GM13977 (cell line): ENCODE results near the gene EEFSEC.

Experiments used
- DNase-seq: peaks from one replicate; pipeline ENCODE4 v3.0.0; 2012; ENCODE audit warnings: low spot score
- in situ Hi-C: fragments of 300-500 bp; cut with MboI; formaldehyde crosslinking; loops from one replicate; pipeline ENCODE4 v1.12.0; 2022; ENCODE audit warnings: low sequenced_read_pairs, low pct_unique_long_range_greater_than_20kb, mixed read lengths, inconsistent platforms; ENCODE audit not compliant: unreplicated experiment
- TF ChIP-seq, protein P1 (sequence below): IDR thresholded peaks from 2 replicates; pipeline ENCODE4 v1.5.1; 2012; ENCODE audit warnings: mild to moderate bottlenecking, control low read depth; ENCODE audit not compliant: insufficient read depth; ENCODE audit errors: extremely low read depth, missing control alignments

Gene EEFSEC

DNA sequence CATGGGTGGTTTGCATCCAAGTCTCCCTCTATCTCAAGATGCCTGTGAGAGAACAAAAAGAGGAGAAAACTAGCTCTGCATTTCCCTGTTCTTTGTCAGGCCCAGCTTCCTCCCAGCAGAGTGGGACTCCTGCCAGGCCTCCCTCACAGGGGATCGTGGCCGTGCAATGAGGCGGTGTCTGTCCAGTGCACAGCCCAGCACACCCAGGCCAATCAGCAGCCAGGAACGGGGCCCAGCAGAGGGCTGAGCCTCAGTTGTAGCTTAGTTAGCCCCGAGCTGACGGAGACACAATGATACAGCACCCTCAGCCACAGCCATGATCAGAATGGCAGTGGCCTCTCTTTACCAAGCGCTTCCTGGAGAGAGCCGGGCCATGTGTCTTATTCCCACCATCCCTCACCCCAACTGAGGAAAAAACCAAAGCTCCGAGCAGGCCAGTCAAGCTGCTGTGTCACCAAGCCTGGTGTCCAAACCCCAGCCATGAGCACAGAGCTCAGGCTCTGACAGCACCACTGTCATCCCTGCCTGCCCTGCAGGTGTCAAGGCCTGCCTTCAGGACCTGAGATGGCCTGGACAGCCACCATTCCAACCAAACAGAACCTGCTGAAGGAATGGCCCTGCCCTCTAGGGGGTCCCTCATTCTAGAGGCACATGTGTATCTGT is 242.3 kb downstream of the EEFSEC start:
- in situ Hi-C loops: no loop called here
- no peak for DNase-seq
- TF ChIP-seq, protein P1, sequence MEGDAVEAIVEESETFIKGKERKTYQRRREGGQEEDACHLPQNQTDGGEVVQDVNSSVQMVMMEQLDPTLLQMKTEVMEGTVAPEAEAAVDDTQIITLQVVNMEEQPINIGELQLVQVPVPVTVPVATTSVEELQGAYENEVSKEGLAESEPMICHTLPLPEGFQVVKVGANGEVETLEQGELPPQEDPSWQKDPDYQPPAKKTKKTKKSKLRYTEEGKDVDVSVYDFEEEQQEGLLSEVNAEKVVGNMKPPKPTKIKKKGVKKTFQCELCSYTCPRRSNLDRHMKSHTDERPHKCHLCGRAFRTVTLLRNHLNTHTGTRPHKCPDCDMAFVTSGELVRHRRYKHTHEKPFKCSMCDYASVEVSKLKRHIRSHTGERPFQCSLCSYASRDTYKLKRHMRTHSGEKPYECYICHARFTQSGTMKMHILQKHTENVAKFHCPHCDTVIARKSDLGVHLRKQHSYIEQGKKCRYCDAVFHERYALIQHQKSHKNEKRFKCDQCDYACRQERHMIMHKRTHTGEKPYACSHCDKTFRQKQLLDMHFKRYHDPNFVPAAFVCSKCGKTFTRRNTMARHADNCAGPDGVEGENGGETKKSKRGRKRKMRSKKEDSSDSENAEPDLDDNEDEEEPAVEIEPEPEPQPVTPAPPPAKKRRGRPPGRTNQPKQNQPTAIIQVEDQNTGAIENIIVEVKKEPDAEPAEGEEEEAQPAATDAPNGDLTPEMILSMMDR: no peak

DNA sequence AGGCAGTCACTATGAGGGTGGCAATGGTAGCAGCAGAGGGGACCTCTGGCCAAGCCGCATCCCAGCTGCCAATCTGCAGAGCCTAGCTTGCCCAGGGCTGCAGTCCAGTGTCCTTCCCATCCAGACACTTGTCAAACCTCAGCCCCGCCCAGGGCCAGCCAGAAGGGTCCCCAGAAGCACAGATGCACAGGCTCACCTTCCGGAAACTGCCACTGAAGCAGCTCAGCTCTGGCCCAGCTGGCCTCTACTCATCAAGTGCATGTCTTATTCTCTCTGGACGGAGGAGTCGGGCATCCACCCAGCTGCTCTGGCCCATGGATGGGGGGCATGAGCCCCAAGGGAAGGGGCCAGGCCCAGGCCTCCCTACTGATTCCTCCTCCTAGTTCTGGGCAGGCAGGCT is 244.2 kb downstream of the EEFSEC start:
- DNase-seq: no peak
- TF ChIP-seq, protein P1: no peak
- in situ Hi-C loops: no loop called here

DNA sequence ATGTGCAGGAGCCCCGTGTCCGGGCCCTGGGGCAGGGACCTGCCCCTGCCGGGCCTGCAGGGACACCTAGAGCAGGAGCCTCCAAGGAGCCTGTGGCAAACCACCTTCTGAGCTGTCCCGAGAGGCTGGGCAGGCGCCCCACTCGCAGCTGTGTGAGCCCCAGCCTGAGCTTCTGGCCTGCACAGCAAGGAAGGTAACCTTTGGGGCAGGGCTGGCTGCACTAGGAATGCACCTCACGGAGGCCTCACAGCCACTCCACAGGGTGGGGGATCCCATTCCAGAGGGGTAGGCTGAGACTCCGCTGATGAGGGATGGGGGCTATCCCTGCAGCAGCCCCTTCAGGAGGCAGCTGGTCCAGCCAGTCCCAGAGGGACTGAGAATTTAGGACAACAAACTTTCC is 245.3 kb downstream of the EEFSEC start:
- no peak for DNase-seq
- in situ Hi-C loops: no loop called here
- TF ChIP-seq, protein P1: no peak

DNA sequence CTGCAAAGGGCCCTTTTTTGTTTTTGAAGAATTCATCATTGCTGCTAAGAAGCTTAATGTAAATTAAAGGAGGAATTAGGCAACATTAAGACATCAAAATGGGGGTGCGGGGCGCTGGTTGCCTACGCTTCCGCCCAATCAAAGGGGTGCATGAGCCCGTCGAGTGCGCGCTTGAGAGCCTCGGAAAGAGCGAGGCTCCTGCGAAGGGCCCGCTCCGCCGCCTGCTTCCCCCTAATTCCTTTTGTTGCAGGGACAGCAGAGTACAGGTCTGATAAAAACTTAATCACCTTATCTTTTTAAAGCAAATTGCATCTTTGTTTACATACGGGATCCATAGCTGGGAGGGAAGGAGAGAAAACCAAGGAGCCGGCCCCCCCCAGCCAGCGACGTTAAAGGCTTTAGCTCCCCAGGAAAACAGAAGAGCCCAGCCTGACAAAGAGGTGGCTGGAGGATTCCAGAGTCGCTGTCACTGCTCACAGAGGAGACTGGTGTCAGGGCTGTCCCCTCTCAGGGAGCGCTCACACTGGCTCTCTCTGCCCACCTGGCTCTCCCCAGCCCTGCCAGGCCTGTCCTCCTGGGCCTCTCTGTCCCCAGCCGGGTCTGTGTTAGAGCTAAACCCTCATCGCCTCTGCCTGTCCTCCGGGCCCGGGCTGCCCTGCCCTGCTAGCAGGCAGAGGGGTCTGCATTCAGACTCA is 246.1 kb downstream of the EEFSEC start:
- DNase-seq: no peak
- TF ChIP-seq, protein P1: no peak
- in situ Hi-C loops: no loop called here

DNA sequence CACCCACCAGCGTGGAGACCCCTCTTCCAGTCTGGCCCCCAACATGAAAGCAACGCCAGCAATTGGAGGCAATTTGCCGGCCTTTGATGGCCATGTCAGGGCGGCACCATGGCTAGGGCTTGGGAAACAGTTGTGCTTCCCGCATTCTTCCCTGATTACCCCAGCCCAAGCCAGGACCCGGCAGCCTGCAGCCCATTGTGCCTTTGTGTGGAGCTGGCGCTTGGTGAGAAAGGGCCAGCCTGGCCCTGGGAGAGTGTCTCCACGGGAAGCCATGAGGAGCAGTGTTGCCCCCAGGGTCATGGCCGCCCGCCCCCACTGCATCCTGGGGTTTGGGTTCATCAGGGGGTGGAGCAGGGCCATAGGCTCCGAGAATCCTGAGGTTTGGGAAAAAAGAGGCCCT is 247.4 kb downstream of the EEFSEC start:
- in situ Hi-C loops: no loop called here
- no peak for DNase-seq
- TF ChIP-seq, protein P1: no peak

DNA sequence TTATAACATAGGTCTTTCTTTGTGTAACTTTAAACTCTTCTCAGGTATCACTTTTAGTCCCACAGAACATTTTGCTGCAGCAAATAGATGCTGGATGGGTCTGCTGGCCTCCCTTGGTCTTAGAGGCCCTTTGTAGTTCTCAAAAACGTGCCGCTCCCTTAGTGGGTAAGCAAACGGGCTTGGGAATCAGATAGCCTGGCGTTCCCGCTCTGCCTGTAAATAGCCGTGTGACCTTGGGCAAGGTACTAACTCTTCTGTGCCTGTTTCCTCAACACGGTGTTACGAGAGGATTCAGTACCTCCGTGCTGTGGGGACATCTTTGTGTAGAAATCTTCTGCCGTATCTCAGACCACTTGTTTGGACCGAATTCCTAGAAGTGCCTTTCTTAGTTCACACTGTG is 249.0 kb downstream of the EEFSEC start:
- in situ Hi-C loops: no loop called here
- DNase-seq: no peak
- TF ChIP-seq, protein P1: no peak
